NCI-H2081 (cell line): ENCODE results near the gene PRUNE2.

ENCODE experiments used
- DNase-seq, 2 experiments: peaks; one replicate each; lab custom pipeline; 2025; lab: John Stamatoyannopoulos, UW

The PRUNE2 gene

GRCh38 chr9:76898786-76899185 lies 7.1 kb downstream of the PRUNE2 start:
- no peak for DNase-seq

GRCh38 chr9:76897804-76898525 lies 7.9 kb downstream of the PRUNE2 start:
- DNase-seq: no peak

- no peak for DNase-seq
Measured at GRCh38 chr9:76896035-76896434, 9.9 kb downstream of the PRUNE2 start.

- DNase-seq: no peak
Measured at GRCh38 chr9:76895186-76895585, 10.7 kb downstream of the PRUNE2 start.

- no peak for DNase-seq
Measured at GRCh38 chr9:76894198-76894597, 11.7 kb downstream of the PRUNE2 start.

GRCh38 chr9:76893395-76893932 lies 12.4 kb downstream of the PRUNE2 start:
- DNase-seq: no peak

GRCh38 chr9:76891874-76892273 lies 14.0 kb downstream of the PRUNE2 start:
- no peak for DNase-seq

- no peak for DNase-seq
Measured at GRCh38 chr9:76891279-76891678, 14.6 kb downstream of the PRUNE2 start.

GRCh38 chr9:76887951-76888350 lies 18.0 kb downstream of the PRUNE2 start:
- no peak for DNase-seq

GRCh38 chr9:76887003-76887821 lies 18.7 kb downstream of the PRUNE2 start:
- DNase-seq: no peak

GRCh38 chr9:76886318-76886717 lies 19.6 kb downstream of the PRUNE2 start:
- DNase-seq: no peak

GRCh38 chr9:76884823-76885222 lies 21.1 kb downstream of the PRUNE2 start:
- no peak for DNase-seq

- DNase-seq: no peak
Measured at GRCh38 chr9:76883341-76883855, 22.5 kb downstream of the PRUNE2 start.

GRCh38 chr9:76882686-76883085 lies 23.2 kb downstream of the PRUNE2 start:
- no peak for DNase-seq

GRCh38 chr9:76880210-76880609 lies 25.7 kb downstream of the PRUNE2 start:
- no peak for DNase-seq

- no peak for DNase-seq
Measured at GRCh38 chr9:76878933-76879332, 27.0 kb downstream of the PRUNE2 start.

- no peak for DNase-seq
Measured at GRCh38 chr9:76877961-76878360, 28.0 kb downstream of the PRUNE2 start.

- no peak for DNase-seq
Measured at GRCh38 chr9:76876098-76876497, 29.8 kb downstream of the PRUNE2 start.

- no peak for DNase-seq
Measured at GRCh38 chr9:76873821-76874220, 32.1 kb downstream of the PRUNE2 start.

- no peak for DNase-seq
Measured at GRCh38 chr9:76873056-76873792, 32.7 kb downstream of the PRUNE2 start.

- DNase-seq: no peak
Measured at GRCh38 chr9:76868897-76869296, 37.0 kb downstream of the PRUNE2 start.

GRCh38 chr9:76866689-76867088 lies 39.2 kb downstream of the PRUNE2 start:
- no peak for DNase-seq
